Forelimb muscle (tissue), 1 donor: ENCODE results near the gene C9orf152. TPM values are rescaled to one million over a fixed set of nuclear protein-coding genes. Genes with fewer than 3 reads are reported as not detected.

Experiments
- DNase-seq: peaks from one replicate; pipeline ENCODE4 v3.0.0-alpha.2; 2013; ENCODE audit warnings: low read depth
- polyA plus RNA-seq: library from polyadenylated mRNA; unstranded; fragments of 120-200 nt; gene quantifications from one replicate; pipeline ENCODE4 v1.2.1, GENCODE V29; 2013; ENCODE audit not compliant: insufficient read length

The C9orf152 gene
- polyA plus RNA-seq, 1 donor = 0.06 TPM

GRCh38 chr9:110180511-110181434 lies 27.2 kb downstream of the C9orf152 start:
- DNase-seq = no peak

- DNase-seq = no peak
Measured at GRCh38 chr9:110179734-110180133, 28.2 kb downstream of the C9orf152 start.

- no peak for DNase-seq
Measured at GRCh38 chr9:110178281-110178680, 29.7 kb downstream of the C9orf152 start.

GRCh38 chr9:110175275-110175968 lies 32.5 kb downstream of the C9orf152 start:
- DNase-seq = no peak

GRCh38 chr9:110173322-110173642 lies 34.7 kb downstream of the C9orf152 start:
- no peak for DNase-seq

- DNase-seq = no peak
Measured at GRCh38 chr9:110170357-110171257, 37.4 kb downstream of the C9orf152 start.

- DNase-seq = no peak
Measured at GRCh38 chr9:110168486-110168885, 39.5 kb downstream of the C9orf152 start.

GRCh38 chr9:110161940-110162339 lies 46.0 kb downstream of the C9orf152 start:
- no peak for DNase-seq

GRCh38 chr9:110160685-110161084 lies 47.3 kb downstream of the C9orf152 start:
- no peak for DNase-seq

- no peak for DNase-seq
Measured at GRCh38 chr9:110160123-110160522, 47.8 kb downstream of the C9orf152 start.

GRCh38 chr9:110157823-110158664 lies 49.9 kb downstream of the C9orf152 start:
- no peak for DNase-seq

- no peak for DNase-seq
Measured at GRCh38 chr9:110156902-110157301, 51.1 kb downstream of the C9orf152 start.

- DNase-seq = no peak
Measured at GRCh38 chr9:110156416-110156815, 51.5 kb downstream of the C9orf152 start.

- DNase-seq = no peak
Measured at GRCh38 chr9:110155751-110156150, 52.2 kb downstream of the C9orf152 start.

- no peak for DNase-seq
Measured at GRCh38 chr9:110153431-110153830, 54.5 kb downstream of the C9orf152 start.

- DNase-seq = no peak
Measured at GRCh38 chr9:110152704-110153374, 55.1 kb downstream of the C9orf152 start.
